WTC11 (cell line): Measurements from ENCODE around the gene PPFIBP2. TPM values are rescaled to one million over a fixed set of nuclear protein-coding genes. Genes with fewer than 3 reads are reported as not detected.

Experiments used
- ATAC-seq: fragments of 200-7000 bp; cut with Tn5 transposase; 2 replicates; pipeline ENCODE4 v1.10.0; 2021; ENCODE audit warnings: mild to moderate bottlenecking, moderate library complexity
- CTCF ChIA-PET: fragments of 300-600 bp; sonication (Branson Sonifier 250); formaldehyde crosslinking; loops from one replicate; lab custom pipeline; 2021; ENCODE audit warnings: antibody characterized with exemption; lab: Charles Lee
- POLR2A ChIA-PET: fragments of 350-600 bp; sonication (Branson Sonifier 250); formaldehyde crosslinking; loops from one replicate; lab custom pipeline; 2021; ENCODE audit warnings: antibody characterized with exemption; lab: Charles Lee
- DNase-seq: peaks from one replicate; pipeline ENCODE4 v3.0.0; 2021; ENCODE audit warnings: low spot score
- H3K27ac Mint-ChIP-seq: 2 replicates; pipeline ENCODE4 v1.8.0; 2021; ENCODE audit warnings: mixed read lengths
- H3K27me3 Mint-ChIP-seq: 2 replicates; pipeline ENCODE4 v1.8.0; 2021; ENCODE audit warnings: low read depth, mild to moderate bottlenecking, moderate library complexity, mixed read lengths
- H3K36me3 Mint-ChIP-seq: 2 replicates; pipeline ENCODE4 v1.8.0; 2021; ENCODE audit warnings: mixed read lengths
- H3K4me1 Mint-ChIP-seq: 2 replicates; pipeline ENCODE4 v1.8.0; 2022; ENCODE audit warnings: mixed read lengths
- H3K4me3 Mint-ChIP-seq: 2 replicates; pipeline ENCODE4 v1.8.0; 2021; ENCODE audit warnings: mild to moderate bottlenecking, moderate library complexity, mixed read lengths
- H3K9me3 Mint-ChIP-seq: 2 replicates; pipeline ENCODE4 v1.8.0; 2021; ENCODE audit warnings: mixed read lengths
- CREB1 ChIP-seq: sonication (generic); formaldehyde crosslinking; IDR thresholded peaks from 2 replicates; pipeline ENCODE4 v1.8.0; 2023; ENCODE audit warnings: mild to moderate bottlenecking, missing genetic modification reagents
- CREM ChIP-seq: sonication (generic); formaldehyde crosslinking; IDR thresholded peaks from 2 replicates; pipeline ENCODE4 v1.8.1; 2022; ENCODE audit warnings: mild to moderate bottlenecking, missing genetic modification reagents, moderate library complexity
- FOXJ3 ChIP-seq: sonication (generic); formaldehyde crosslinking; IDR thresholded peaks from 2 replicates; pipeline ENCODE4 v1.9.0; 2021; ENCODE audit warnings: missing genetic modification reagents, mild to moderate bottlenecking, borderline replicate concordance
- FOXK1 ChIP-seq: sonication (generic); formaldehyde crosslinking; IDR thresholded peaks from 2 replicates; pipeline ENCODE4 v1.8.0; 2022; ENCODE audit warnings: mild to moderate bottlenecking, moderate library complexity, missing genetic modification reagents
- FOXP1 ChIP-seq: sonication (generic); formaldehyde crosslinking; IDR thresholded peaks from 2 replicates; pipeline ENCODE4 v1.8.0; 2022; ENCODE audit warnings: missing genetic modification reagents, mild to moderate bottlenecking, moderate library complexity, borderline replicate concordance
- GRHL2 ChIP-seq: fragments of 250-450 bp; sonication (Bioruptor Pico); IDR thresholded peaks from 2 replicates; pipeline ENCODE4 v1.8.0; 2022; ENCODE audit warnings: mild to moderate bottlenecking, moderate library complexity; ENCODE audit not compliant: insufficient replicate concordance, severe bottlenecking
- JUN ChIP-seq: sonication (generic); formaldehyde crosslinking; IDR thresholded peaks from 2 replicates; pipeline ENCODE4 v1.8.0; 2023; ENCODE audit warnings: mild to moderate bottlenecking, missing genetic modification reagents
- PRDM15 ChIP-seq: sonication (generic); formaldehyde crosslinking; IDR thresholded peaks from 2 replicates; pipeline ENCODE4 v1.8.0; 2022; ENCODE audit warnings: missing genetic modification reagents
- RELA ChIP-seq: sonication (generic); formaldehyde crosslinking; IDR thresholded peaks from 2 replicates; pipeline ENCODE4 v1.8.1; 2022; ENCODE audit warnings: missing genetic modification reagents, mild to moderate bottlenecking, borderline replicate concordance
- SMAD4 ChIP-seq: sonication (generic); formaldehyde crosslinking; IDR thresholded peaks from 2 replicates; pipeline ENCODE4 v1.8.0; 2022; ENCODE audit warnings: mild to moderate bottlenecking, missing genetic modification reagents
- SP1 ChIP-seq: sonication (generic); formaldehyde crosslinking; conservative IDR thresholded peaks from 2 replicates; pipeline ENCODE4 v1.8.1; 2022; ENCODE audit warnings: missing genetic modification reagents
- TEAD1 ChIP-seq: sonication (generic); formaldehyde crosslinking; IDR thresholded peaks from 2 replicates; pipeline ENCODE4 v1.8.0; 2022; ENCODE audit warnings: mild to moderate bottlenecking, missing genetic modification reagents
- USF2 ChIP-seq: sonication (generic); formaldehyde crosslinking; IDR thresholded peaks from 2 replicates; pipeline ENCODE4 v1.8.1; 2023; ENCODE audit warnings: mild to moderate bottlenecking, missing genetic modification reagents, moderate library complexity
- ZNF317 ChIP-seq: sonication (generic); formaldehyde crosslinking; IDR thresholded peaks from 2 replicates; pipeline ENCODE4 v1.8.1; 2023; ENCODE audit warnings: low read depth, mild to moderate bottlenecking, moderate library complexity, missing genetic modification reagents, borderline replicate concordance
- ZNF425 ChIP-seq: fragments of 250-450 bp; sonication (Bioruptor Pico); conservative IDR thresholded peaks from 2 replicates; pipeline ENCODE4 v1.9.0; 2021; ENCODE audit warnings: mild to moderate bottlenecking
- total RNA-seq: library from RNA; stranded (reverse); gene quantifications from 3 replicates; pipeline ENCODE4 v1.2.3, GENCODE V29; 2021
- TF ChIP-seq, protein P1 (sequence below): sonication (generic); formaldehyde crosslinking; IDR thresholded peaks from 2 replicates; pipeline ENCODE4 v1.8.1; 2023; ENCODE audit warnings: mild to moderate bottlenecking, missing genetic modification reagents, moderate library complexity
- TF ChIP-seq, protein P2 (sequence below): sonication (generic); formaldehyde crosslinking; IDR thresholded peaks from 2 replicates; pipeline ENCODE4 v1.8.0; 2023; ENCODE audit warnings: missing genetic modification reagents
- TF ChIP-seq, protein P3 (sequence below): fragments of 250-450 bp; sonication (Bioruptor Pico); IDR thresholded peaks from 2 replicates; pipeline ENCODE4 v1.9.0; 2021; ENCODE audit warnings: mild to moderate bottlenecking
- TF ChIP-seq, protein P4 (sequence below): fragments of 250-450 bp; sonication (Bioruptor Pico); IDR thresholded peaks from 2 replicates; pipeline ENCODE4 v1.9.0; 2021; ENCODE audit warnings: mild to moderate bottlenecking
- TF ChIP-seq, protein P5 (sequence below): fragments of 250-450 bp; sonication (Bioruptor Pico); IDR thresholded peaks from 2 replicates; pipeline ENCODE4 v1.8.0; 2021; ENCODE audit warnings: mild to moderate bottlenecking

PPFIBP2 gene
- total RNA-seq, 1 experiment from 2014 or later, result 21.4 TPM

GRCh38 chr11:7471071-7471470 is 42.7 kb upstream of the PPFIBP2 start (continued):
- TF ChIP-seq, protein P1, sequence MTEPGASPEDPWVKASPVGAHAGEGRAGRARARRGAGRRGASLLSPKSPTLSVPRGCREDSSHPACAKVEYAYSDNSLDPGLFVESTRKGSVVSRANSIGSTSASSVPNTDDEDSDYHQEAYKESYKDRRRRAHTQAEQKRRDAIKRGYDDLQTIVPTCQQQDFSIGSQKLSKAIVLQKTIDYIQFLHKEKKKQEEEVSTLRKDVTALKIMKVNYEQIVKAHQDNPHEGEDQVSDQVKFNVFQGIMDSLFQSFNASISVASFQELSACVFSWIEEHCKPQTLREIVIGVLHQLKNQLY, result no peak
- TF ChIP-seq GRHL2 (CRISPR knock-in tag) (no peak), TEAD1 (CRISPR knock-in tag) (no peak)

GRCh38 chr11:7473717-7474116 is 40.1 kb upstream of the PPFIBP2 start:
- ATAC-seq, result no peak
- no peaks in the 10 kb centered on the region for H3K9me3 Mint-ChIP-seq
- H3K27me3 Mint-ChIP-seq, result no peaks in the 10 kb centered on the region; the same call in 1 of the 2 replicates
- DNase-seq, result no peak
- no peak overlapping the region for H3K27ac Mint-ChIP-seq
- no peaks in the 10 kb centered on the region for H3K4me1 Mint-ChIP-seq
- ChIA-PET POLR2A (no interaction called here), CTCF (interaction anchor here (1.1 kb wide), 1 partner anchor 97 kb away, joined by 3 read pairs; no protein-coding TSS in a partner anchor)
- TF ChIP-seq CREM (CRISPR knock-in tag), result no peak
- TF ChIP-seq, protein P2, sequence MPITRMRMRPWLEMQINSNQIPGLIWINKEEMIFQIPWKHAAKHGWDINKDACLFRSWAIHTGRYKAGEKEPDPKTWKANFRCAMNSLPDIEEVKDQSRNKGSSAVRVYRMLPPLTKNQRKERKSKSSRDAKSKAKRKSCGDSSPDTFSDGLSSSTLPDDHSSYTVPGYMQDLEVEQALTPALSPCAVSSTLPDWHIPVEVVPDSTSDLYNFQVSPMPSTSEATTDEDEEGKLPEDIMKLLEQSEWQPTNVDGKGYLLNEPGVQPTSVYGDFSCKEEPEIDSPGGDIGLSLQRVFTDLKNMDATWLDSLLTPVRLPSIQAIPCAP (CRISPR knock-in tag), result no peak
- TF ChIP-seq PRDM15 (CRISPR knock-in tag), result no peak
- TF ChIP-seq ZNF317 (CRISPR knock-in tag), result no peak
- TF ChIP-seq JUN (CRISPR knock-in tag), result no peak
- no peak for TF ChIP-seq FOXP1 (CRISPR knock-in tag)
- TF ChIP-seq FOXK1 (CRISPR knock-in tag), result no peak
- TF ChIP-seq SP1 (CRISPR knock-in tag), result no peak
- TF ChIP-seq, protein P3, sequence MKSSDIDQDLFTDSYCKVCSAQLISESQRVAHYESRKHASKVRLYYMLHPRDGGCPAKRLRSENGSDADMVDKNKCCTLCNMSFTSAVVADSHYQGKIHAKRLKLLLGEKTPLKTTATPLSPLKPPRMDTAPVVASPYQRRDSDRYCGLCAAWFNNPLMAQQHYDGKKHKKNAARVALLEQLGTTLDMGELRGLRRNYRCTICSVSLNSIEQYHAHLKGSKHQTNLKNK (CRISPR knock-in tag), result no peak
- TF ChIP-seq CREB1 (CRISPR knock-in tag), result no peak
- TF ChIP-seq USF2 (CRISPR knock-in tag), result no peak
- no peaks in the 10 kb centered on the region for H3K36me3 Mint-ChIP-seq
- H3K4me3 Mint-ChIP-seq, result no peak overlapping the region

GRCh38 chr11:7480113-7480512 is 33.7 kb upstream of the PPFIBP2 start:
- Mint-ChIP-seq H3K36me3 (no peaks in the 10 kb centered on the region), H3K4me1 (peaks cover 11% of the 10 kb centered on the region), H3K27ac (no peak overlapping the region), H3K27me3 (no peaks in the 10 kb centered on the region), H3K4me3 (no peak overlapping the region), H3K9me3 (no peaks in the 10 kb centered on the region)
- POLR2A ChIA-PET, result no interaction called here
- CTCF ChIA-PET, result interaction anchor here (1.0 to 1.2 kb wide), 2 partner anchors 127 to 783 kb away, joined by 3 read pairs; partner anchors contain the start of gene LMO1
- DNase-seq, result no peak
- no peak for ATAC-seq
- TF ChIP-seq, protein P4, sequence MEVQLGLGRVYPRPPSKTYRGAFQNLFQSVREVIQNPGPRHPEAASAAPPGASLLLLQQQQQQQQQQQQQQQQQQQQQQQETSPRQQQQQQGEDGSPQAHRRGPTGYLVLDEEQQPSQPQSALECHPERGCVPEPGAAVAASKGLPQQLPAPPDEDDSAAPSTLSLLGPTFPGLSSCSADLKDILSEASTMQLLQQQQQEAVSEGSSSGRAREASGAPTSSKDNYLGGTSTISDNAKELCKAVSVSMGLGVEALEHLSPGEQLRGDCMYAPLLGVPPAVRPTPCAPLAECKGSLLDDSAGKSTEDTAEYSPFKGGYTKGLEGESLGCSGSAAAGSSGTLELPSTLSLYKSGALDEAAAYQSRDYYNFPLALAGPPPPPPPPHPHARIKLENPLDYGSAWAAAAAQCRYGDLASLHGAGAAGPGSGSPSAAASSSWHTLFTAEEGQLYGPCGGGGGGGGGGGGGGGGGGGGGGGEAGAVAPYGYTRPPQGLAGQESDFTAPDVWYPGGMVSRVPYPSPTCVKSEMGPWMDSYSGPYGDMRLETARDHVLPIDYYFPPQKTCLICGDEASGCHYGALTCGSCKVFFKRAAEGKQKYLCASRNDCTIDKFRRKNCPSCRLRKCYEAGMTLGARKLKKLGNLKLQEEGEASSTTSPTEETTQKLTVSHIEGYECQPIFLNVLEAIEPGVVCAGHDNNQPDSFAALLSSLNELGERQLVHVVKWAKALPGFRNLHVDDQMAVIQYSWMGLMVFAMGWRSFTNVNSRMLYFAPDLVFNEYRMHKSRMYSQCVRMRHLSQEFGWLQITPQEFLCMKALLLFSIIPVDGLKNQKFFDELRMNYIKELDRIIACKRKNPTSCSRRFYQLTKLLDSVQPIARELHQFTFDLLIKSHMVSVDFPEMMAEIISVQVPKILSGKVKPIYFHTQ, result no peak
- no peak for TF ChIP-seq FOXJ3
- TF ChIP-seq, protein P5, sequence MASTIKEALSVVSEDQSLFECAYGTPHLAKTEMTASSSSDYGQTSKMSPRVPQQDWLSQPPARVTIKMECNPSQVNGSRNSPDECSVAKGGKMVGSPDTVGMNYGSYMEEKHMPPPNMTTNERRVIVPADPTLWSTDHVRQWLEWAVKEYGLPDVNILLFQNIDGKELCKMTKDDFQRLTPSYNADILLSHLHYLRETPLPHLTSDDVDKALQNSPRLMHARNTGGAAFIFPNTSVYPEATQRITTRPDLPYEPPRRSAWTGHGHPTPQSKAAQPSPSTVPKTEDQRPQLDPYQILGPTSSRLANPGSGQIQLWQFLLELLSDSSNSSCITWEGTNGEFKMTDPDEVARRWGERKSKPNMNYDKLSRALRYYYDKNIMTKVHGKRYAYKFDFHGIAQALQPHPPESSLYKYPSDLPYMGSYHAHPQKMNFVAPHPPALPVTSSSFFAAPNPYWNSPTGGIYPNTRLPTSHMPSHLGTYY (CRISPR knock-in tag), result no peak
- TF ChIP-seq ZNF425 (CRISPR knock-in tag), result no peak
- TF ChIP-seq RELA (CRISPR knock-in tag), result no peak
- TF ChIP-seq SMAD4, result no peak
